Sigmoid colon (tissue), 7 donors: Measurements from ENCODE around the gene C6orf89. TPM values are rescaled to one million over a fixed set of nuclear protein-coding genes. Genes with fewer than 3 reads are reported as not detected.
A peak's percentile ranks its signal among the peaks of the same experiment; 100 is the strongest.

Experiments used
- DNase-seq: peaks from one replicate; pipeline ENCODE4 v3.0.0-alpha.2; 2019
- H3K27ac ChIP-seq, 4 donors: fragments of 200-600 bp; sonication (generic); one replicate each; pipeline ENCODE4 v1.5.1; 2016 to 2019; ENCODE audit warnings: mild to moderate bottlenecking in 1 of 4
- H3K27me3 ChIP-seq, 3 donors: fragments of 200-600 bp; sonication (generic); one replicate each; pipeline ENCODE4 v1.5.1; 2019; ENCODE audit warnings: mild to moderate bottlenecking in 1 of 3
- H3K36me3 ChIP-seq, 4 donors: fragments of 200-600 bp; sonication (generic); one replicate each; pipeline ENCODE4 v1.5.1; 2016 to 2019
- H3K4me1 ChIP-seq, 4 donors: fragments of 200-600 bp; sonication (generic); one replicate each; pipeline ENCODE4 v1.5.1; 2017 to 2019
- H3K4me3 ChIP-seq, 4 donors: fragments of 200-600 bp; sonication (generic); one replicate each; pipeline ENCODE4 v1.5.1; 2017 to 2019; ENCODE audit warnings: mild to moderate bottlenecking in 2 of 4, moderate library complexity in 1 of 4
- H3K9me3 ChIP-seq, 4 donors: fragments of 200-600 bp in 3 of 4; sonication (generic) in 3 of 4; one replicate each; pipeline versions ENCODE4 v1.5.1 to v1.6.1; 2013 to 2019
- EP300 ChIP-seq, 4 donors: sonication (generic); formaldehyde crosslinking; IDR thresholded peaks; one replicate each; pipeline ENCODE4 v1.6.1; 2017; ENCODE audit warnings: antibody characterized with exemption in 4 of 4
- POLR2A ChIP-seq, 2 donors: fragments of 450-650 bp; IDR thresholded peaks; one replicate each; pipeline ENCODE4 v1.6.1; 2016; ENCODE audit warnings: antibody characterized with exemption in 2 of 2, mild to moderate bottlenecking in 2 of 2, moderate library complexity in 2 of 2
- POLR2AphosphoS5 ChIP-seq, 4 donors: sonication (generic); formaldehyde crosslinking; IDR thresholded peaks; one replicate each; pipeline ENCODE4 v1.6.1; 2017; ENCODE audit warnings: antibody characterized with exemption in 4 of 4
- WGBS, 2 donors: extraction: QIAGEN DNeasy Blood & Tissue Kit; methylation state at CpG; one replicate each; pipeline ENCODE4 v1.1.7; 2013; 5-methylcytosine and 5-hydroxymethylcytosine counted together
- intact Hi-C: fragments of 100-400 bp; cut with DNase I; formaldehyde crosslinking; loops from one replicate; pipeline ENCODE4 v1.15.1; 2023
- polyA plus RNA-seq, 3 donors: library from polyadenylated mRNA; stranded (reverse); fragments of 200-250 nt; gene quantifications; one replicate each; pipeline ENCODE4 v1.2.3, GENCODE V29; 2013
- total RNA-seq, 4 donors: library from RNA; depleted of rRNA; stranded (reverse); fragments of >200 nt; gene quantifications; one replicate each; pipeline ENCODE4 v1.1.0, GENCODE V29; 2016
- TF ChIP-seq, protein P1 (sequence below), 4 experiments: fragments of 450-650 bp in 3 of 4; fragments of 200-600 bp in 1 of 4; IDR thresholded peaks; one replicate each; pipeline ENCODE4 v1.5.1; 2016 to 2019; ENCODE audit warnings: antibody characterized with exemption in 4 of 4, mild to moderate bottlenecking in 3 of 4, moderate library complexity in 2 of 4
- donor health status: healthy with polysubstance abuse.
- donor health status: Bipolar disorder and iron deficiency.
- donor health status: healthy.

Gene C6orf89
- total and polyA plus RNA-seq, 7 donors = 5.5 to 51.4 (median 37.3) TPM

DNA sequence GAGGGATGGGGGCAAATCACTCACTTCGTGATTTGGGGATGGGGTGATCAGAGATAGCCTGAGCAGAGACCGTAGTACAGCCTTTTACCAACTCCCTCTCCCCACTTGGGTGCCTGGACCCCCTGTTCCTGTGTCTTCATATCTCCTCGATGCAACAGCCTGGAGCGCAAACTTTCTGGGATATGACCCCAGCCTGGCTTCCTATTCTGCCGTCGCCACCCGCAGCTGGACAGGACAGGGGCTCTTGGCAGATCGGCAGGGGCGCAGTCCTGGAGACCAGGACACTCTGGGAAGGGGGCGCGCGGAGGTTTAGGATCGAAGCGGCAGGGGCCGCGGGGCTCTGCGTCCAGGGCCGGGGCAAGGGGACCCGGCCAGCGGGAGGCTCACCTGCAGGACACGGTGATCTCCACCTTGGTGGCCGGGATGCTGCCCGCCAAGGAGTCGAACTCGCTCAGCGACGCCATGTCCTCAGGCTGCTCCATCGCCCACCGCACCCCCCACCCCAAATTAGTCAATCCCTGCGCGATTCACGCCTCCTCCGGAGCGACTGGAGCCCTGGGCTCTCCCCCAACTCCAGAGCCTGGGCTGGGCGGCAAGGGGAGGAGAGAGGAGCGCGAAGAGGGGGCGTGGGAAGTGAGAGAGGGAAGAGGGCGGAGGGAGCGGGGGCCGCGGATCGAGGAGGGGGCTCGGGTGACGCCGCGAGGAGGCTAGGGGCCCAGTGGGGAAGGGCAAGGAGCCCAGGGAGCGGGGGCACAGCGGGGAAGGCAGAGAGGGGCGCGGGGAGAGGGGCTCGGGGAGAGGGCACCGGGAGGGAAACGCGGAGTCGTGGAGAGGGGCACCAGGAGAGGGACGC, 46.6 kb upstream of the C6orf89 start, which contains the start of gene CPNE5:
Gene CPNE5 (minus strand): TSS at position 549 of the 853 bp plus-strand sequence. CDS start 67 bp downstream, at position 482.
- peaks cover 0 to 19% (median 8%) of the 10 kb centered on the region in 3 donors for H3K27me3 ChIP-seq
- peak within 1 kb of the TSS; percentile 31 to 56 (median 50) for H3K4me3 ChIP-seq
- no peak for TF ChIP-seq POLR2AphosphoS5 (IDR thresholded peaks at IDR 0.05)
- TF ChIP-seq, protein P1, sequence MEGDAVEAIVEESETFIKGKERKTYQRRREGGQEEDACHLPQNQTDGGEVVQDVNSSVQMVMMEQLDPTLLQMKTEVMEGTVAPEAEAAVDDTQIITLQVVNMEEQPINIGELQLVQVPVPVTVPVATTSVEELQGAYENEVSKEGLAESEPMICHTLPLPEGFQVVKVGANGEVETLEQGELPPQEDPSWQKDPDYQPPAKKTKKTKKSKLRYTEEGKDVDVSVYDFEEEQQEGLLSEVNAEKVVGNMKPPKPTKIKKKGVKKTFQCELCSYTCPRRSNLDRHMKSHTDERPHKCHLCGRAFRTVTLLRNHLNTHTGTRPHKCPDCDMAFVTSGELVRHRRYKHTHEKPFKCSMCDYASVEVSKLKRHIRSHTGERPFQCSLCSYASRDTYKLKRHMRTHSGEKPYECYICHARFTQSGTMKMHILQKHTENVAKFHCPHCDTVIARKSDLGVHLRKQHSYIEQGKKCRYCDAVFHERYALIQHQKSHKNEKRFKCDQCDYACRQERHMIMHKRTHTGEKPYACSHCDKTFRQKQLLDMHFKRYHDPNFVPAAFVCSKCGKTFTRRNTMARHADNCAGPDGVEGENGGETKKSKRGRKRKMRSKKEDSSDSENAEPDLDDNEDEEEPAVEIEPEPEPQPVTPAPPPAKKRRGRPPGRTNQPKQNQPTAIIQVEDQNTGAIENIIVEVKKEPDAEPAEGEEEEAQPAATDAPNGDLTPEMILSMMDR (IDR thresholded peaks at IDR 0.05) = no peak
- peak within 1 kb of the TSS in 2 of 4 donors; percentile 8 to 46 for H3K27ac ChIP-seq
- no peak for DNase-seq
- H3K9me3 ChIP-seq = no peaks in the 10 kb centered on the region
- H3K36me3 ChIP-seq = no peaks in the 10 kb centered on the region
- intact Hi-C loops = no loop called here
- H3K4me1 ChIP-seq = peaks cover 0 to 29% (median 26%) of the 10 kb centered on the region in 4 donors
- 9% methylated on average over 57 of the region's 57 CpGs for WGBS, 2 donors

DNA sequence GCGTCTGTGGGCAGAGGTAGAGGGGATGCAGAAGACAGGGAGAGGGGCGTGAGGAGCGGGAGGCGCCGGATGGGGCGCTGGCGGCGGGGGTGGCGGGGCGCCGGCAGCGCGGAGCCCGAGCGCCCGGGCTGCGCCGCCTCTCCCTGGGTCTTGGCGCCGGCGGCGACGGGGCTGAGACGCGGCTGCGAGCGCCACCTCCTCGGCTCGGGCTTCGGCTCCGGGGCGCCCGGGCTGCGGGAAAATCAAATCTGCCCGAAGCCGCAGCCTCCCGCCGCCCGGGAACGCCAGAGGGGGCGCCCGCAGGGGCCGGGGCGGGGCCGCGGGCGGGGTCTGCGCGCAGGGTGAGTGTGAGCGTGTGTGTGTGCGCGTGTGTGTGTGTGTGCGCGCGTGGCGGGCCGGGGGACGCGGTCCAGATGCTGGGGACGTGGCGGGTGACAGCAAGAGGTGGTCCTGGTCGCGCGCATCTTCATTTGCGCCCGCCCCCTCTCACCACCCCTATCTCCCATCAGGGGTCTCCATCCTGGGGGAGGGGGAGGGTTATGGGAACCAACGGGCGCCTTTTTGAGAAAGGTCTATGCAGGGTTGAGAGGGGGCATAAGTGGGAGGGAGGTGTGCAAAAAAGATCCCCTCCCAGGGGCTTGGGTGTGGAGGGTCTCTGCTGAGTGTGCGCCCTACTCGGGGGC, 45.9 kb upstream of the C6orf89 start:
- no peak for DNase-seq
- 1% methylated on average over 70 of the region's 70 CpGs for WGBS, 2 donors
- no peaks in the 10 kb centered on the region for H3K9me3 ChIP-seq
- intact Hi-C loops = no loop called here
- H3K36me3 ChIP-seq = no peaks in the 10 kb centered on the region
- peaks cover 0 to 19% (median 8%) of the 10 kb centered on the region in 3 donors for H3K27me3 ChIP-seq
- peaks cover 0 to 29% (median 26%) of the 10 kb centered on the region in 4 donors for H3K4me1 ChIP-seq
- TF ChIP-seq POLR2AphosphoS5 (IDR thresholded peaks at IDR 0.05) = no peak
- TF ChIP-seq, protein P1 (IDR thresholded peaks at IDR 0.05) = no peak
- no peak for TF ChIP-seq EP300 (IDR thresholded peaks at IDR 0.05)
- no peak for TF ChIP-seq POLR2A (IDR thresholded peaks at IDR 0.05)
- H3K4me3 ChIP-seq = peak overlapping the region; percentile 31 to 56 (median 50)
- H3K27ac ChIP-seq = peak overlapping the region in 2 of 4 donors; percentile 8 to 46

DNA sequence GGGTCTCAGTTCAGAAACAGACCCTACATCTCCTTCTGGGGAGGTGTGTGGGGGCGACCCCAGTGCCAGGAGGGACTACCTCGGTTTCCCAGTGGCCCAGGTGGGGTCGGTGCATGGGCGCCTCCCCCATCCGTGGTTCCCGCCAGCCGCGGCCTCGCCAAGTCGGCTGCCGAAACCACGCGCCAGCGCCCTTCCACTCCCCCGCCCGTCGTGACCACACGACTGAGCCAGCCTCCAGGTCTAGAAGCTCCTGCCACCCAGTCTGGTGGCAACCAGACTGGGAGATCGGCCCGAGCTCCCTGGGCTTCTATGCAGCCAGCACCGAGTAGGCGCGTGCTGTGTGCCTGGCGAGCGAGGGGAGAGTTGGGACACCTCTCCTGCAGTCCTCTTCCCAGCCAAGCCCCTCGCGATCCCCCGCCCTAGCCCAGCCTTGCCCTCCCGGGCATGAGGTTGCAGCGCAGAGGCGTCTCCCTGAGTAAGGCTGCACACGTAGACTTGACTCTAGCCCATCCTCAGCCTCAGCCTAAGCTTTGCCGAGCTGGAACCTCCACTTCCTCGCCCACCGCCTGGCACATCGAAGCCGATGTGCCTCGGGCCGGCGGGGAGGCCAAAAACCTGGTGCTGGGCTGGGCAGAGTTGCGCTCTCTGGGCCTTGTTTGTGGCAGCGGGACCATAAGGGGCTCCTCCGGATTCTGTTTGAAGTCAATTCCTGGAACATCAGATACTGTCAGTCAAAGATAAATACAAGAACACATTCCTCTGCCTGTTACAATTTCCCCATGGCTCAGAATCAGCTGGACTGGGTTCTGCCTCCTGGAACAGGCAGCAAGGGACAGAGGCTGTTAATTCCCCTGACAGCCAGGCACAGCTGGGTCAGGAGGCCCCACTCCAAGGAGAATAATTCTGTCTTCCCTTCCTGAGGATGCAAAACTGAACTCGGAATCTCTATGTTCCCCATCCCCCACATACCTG, 45.0 kb upstream of the C6orf89 start:
- peak; percentile 76 for DNase-seq
- TF ChIP-seq POLR2A (IDR thresholded peaks at IDR 0.05) (no peak), POLR2AphosphoS5 (IDR thresholded peaks at IDR 0.05) (peak in 1 of 4 donors; percentile 24), EP300 (IDR thresholded peaks at IDR 0.05) (no peak)
- TF ChIP-seq, protein P1 (IDR thresholded peaks at IDR 0.05) = no peak
- peak overlapping the region in 2 of 4 donors; percentile 46 to 56 for H3K27ac ChIP-seq

DNA sequence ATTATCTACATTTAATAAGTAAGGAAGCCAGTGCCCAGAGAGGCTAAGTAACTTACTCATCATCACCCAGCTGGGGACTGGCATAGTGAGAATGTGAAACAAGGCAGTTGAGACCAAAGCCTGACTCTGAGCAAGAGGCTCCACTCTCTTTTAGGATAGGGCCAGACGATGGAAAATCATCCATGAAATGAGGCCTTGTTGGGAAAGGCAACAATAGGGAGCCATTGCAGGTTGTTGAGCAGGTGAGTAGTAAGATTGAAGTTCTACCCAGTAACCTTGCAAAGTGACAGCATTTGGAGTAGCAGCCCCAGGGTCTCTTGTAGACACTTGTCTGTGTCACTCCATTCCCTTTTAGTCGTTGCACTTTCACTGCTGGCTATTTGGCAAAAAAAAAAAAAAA, 44.0 kb upstream of the C6orf89 start:
- no peak overlapping the region for H3K27ac ChIP-seq
- intact Hi-C loops = no loop called here
- peaks cover 0 to 19% (median 8%) of the 10 kb centered on the region in 3 donors for H3K27me3 ChIP-seq
- no peaks in the 10 kb centered on the region for H3K9me3 ChIP-seq
- WGBS, 2 donors = 82 to 88% methylated on average over 2 of the region's 2 CpGs
- H3K4me3 ChIP-seq = no peak overlapping the region
- no peak for DNase-seq
- H3K4me1 ChIP-seq = peaks cover 0 to 29% (median 26%) of the 10 kb centered on the region in 4 donors
- H3K36me3 ChIP-seq = no peaks in the 10 kb centered on the region
- TF ChIP-seq POLR2AphosphoS5 (IDR thresholded peaks at IDR 0.05) (no peak), EP300 (IDR thresholded peaks at IDR 0.05) (no peak), POLR2A (IDR thresholded peaks at IDR 0.05) (no peak)
- TF ChIP-seq, protein P1 (IDR thresholded peaks at IDR 0.05) = no peak

More for the DNA sequence above, 45.0 kb upstream of the C6orf89 start:
- Histone ChIP-seq H3K9me3 (no peaks in the 10 kb centered on the region), H3K4me3 (peak overlapping the region; percentile 31 to 56 (median 50)), H3K27me3 (peaks cover 0 to 19% (median 8%) of the 10 kb centered on the region in 3 donors), H3K36me3 (no peaks in the 10 kb centered on the region), H3K4me1 (peaks cover 0 to 29% (median 26%) of the 10 kb centered on the region in 4 donors)
- intact Hi-C loops = no loop called here
- WGBS, 2 donors = 15 to 18% methylated on average over 44 of the region's 44 CpGs
